Measurements from ENCODE around the gene MTFR2. TPM values are rescaled to one million over a fixed set of nuclear protein-coding genes. Genes with fewer than 3 reads are reported as not detected.

MTFR2 gene
- total RNA-seq, 2 experiments from 2014 or later = 19.2 to 22.1 TPM

DNA sequence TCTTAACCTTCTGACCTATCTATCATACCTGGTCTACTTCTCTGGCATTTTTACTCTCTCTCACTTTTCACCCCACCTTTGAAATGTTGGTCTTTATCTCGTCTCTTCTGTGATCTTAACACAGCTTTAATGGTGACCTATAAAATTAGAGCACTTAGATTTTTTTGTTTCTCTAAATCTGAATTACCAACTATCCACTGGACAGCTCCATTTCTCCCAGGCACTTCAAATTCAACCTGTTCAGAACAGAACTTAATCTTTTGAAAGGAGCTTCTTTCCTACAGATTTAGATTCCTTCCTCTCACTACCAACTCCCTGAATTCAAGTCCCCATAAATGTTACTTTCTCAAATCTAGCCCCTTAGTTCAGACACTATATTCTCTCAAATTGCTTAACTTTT is 15.0 kb upstream of the MTFR2 start:
- peaks cover 51% of the 10 kb centered on the region for H3K36me3 Mint-ChIP-seq (ENCODE audit: low read depth)

DNA sequence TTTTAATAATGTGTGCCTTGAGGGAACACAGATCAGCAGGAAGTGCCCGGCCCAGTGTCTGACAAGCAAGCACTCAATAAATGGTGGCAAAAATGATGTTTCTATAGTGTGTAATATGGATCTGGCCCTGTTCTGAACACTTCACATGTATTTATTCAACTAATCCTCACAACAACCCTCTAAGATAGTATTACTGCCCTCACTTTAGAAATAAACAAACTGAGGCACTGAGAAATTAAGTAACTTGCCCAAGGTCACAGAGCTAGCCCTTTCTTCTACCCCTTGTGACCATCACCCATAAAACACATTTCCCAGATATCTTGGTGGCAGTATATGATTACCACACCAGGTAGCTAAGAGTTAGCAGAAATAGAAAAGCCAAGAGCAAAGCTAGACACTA is 12.8 kb upstream of the MTFR2 start:
- Mint-ChIP-seq H3K27ac (no peak overlapping the region), H3K36me3 (ENCODE audit: low read depth) (peaks cover 51% of the 10 kb centered on the region), H3K9me3 (no peaks in the 10 kb centered on the region), H3K4me1 (ENCODE audit: low read depth) (peaks cover 34% of the 10 kb centered on the region), H3K4me3 (no peak overlapping the region), H3K27me3 (ENCODE audit: low read depth) (no peaks in the 10 kb centered on the region)
- intact Hi-C loops (cut with micrococcal nuclease) = no loop called here
- CTCF ChIA-PET = interaction anchor here (0.8 to 0.9 kb wide), 2 partner anchors 11 to 37 kb away, joined by 3 read pairs; no protein-coding TSS in a partner anchor
- DNase-seq = no peak

More for the DNA sequence above, 15.0 kb upstream of the MTFR2 start:
- H3K4me1 Mint-ChIP-seq (ENCODE audit: low read depth) = peaks cover 40% of the 10 kb centered on the region
- H3K4me3 Mint-ChIP-seq = no peak overlapping the region
- no peak for DNase-seq
- H3K27me3 Mint-ChIP-seq (ENCODE audit: low read depth) = no peaks in the 10 kb centered on the region
- CTCF ChIA-PET = no interaction called here
- no peaks in the 10 kb centered on the region for H3K9me3 Mint-ChIP-seq
- intact Hi-C loops (cut with micrococcal nuclease) = no loop called here
- H3K27ac Mint-ChIP-seq = peak overlapping the region; percentile 2

DNA sequence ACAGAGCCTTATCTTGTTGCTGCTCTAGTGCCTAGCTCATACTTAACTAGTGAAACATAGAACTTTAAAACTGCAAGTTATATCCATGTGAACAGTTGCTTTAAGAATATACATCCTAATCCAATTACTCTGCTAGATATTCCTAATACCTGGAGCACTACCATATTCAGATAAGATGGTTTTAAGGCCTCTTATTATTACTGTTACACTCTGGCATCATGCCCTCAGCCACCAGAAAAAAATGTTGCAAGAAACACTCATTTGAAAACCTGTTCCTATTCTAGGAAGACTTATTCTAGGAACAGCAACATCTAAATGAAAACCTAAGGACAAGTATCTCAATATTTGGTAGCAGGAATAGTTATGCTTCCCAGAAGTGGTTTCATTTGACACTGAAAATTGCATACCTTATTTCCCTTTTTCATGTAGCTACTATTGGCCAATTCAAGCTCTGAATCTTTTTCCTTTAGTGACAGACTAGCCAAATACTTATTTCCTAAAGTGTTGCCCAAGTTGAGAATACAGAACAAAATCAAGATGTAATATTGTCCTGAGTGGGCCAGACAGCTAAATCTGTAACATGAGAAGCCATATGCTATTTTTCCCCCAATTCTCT is 4.8 kb upstream of the MTFR2 start:
- CTCF ChIA-PET = no interaction called here
- intact Hi-C loops (cut with micrococcal nuclease) = no loop called here
- no peak overlapping the region for H3K4me3 Mint-ChIP-seq
- H3K27me3 Mint-ChIP-seq (ENCODE audit: low read depth) = no peaks in the 10 kb centered on the region
- DNase-seq = no peak
- H3K4me1 Mint-ChIP-seq (ENCODE audit: low read depth) = peaks cover 24% of the 10 kb centered on the region
- H3K9me3 Mint-ChIP-seq = no peaks in the 10 kb centered on the region
- peaks cover 12% of the 10 kb centered on the region for H3K36me3 Mint-ChIP-seq (ENCODE audit: low read depth)
- peak overlapping the region; percentile 39 for H3K27ac Mint-ChIP-seq

DNA sequence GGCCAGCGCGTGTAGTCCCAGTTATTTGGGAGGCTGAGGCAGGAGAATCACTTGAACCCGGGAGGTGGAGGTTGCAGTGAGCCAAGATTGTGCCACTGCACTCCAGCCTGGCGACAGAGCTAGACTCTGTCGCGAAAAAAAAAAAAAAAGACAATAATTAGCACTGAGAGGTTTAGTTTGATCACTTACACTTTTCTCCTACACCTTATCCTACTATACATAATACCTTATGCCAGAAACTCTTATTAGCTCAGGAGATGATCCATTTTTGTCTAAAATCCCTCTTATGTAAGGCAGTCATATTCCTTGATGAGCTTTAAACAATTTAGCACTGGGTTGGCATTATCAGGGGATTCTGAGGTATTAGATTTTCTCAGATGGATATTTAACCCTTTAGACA is 3.6 kb upstream of the MTFR2 start:
- CTCF ChIA-PET = interaction anchor here (0.6 to 1.6 kb wide), 3 partner anchors 27 to 538 kb away, joined by 3 read pairs; no protein-coding TSS in a partner anchor
- Mint-ChIP-seq H3K36me3 (ENCODE audit: low read depth) (peaks cover 16% of the 10 kb centered on the region), H3K27me3 (ENCODE audit: low read depth) (no peaks in the 10 kb centered on the region), H3K27ac (no peak overlapping the region), H3K9me3 (no peaks in the 10 kb centered on the region), H3K4me1 (ENCODE audit: low read depth) (peaks cover 33% of the 10 kb centered on the region), H3K4me3 (no peak overlapping the region)
- intact Hi-C loops (cut with micrococcal nuclease) = no loop called here
- no peak for DNase-seq

DNA sequence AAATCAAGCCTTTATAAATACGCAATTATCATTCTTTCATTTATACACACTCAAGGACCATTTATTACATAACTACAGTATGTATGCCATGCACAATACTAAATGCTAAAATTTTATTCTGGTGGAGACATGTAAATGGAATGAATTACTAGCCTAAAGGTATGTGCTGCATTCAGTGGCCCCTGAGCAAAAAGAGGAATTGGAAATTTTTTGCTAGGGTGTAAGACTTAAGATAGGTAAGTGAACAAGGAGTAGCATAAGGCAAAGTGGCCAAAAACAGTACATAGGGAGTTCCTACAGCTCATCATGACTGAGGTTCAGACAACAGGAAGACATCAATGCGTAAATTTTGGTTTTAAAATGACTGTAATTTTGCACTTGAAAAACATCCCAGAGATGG is 2.3 kb upstream of the MTFR2 start:
- no peak overlapping the region for H3K4me3 Mint-ChIP-seq
- no peak for DNase-seq
- peaks cover 25% of the 10 kb centered on the region for H3K36me3 Mint-ChIP-seq (ENCODE audit: low read depth)
- peak overlapping the region; percentile 10 for H3K27ac Mint-ChIP-seq
- no peaks in the 10 kb centered on the region for H3K9me3 Mint-ChIP-seq
- CTCF ChIA-PET = interaction anchor here (0.7 to 1.6 kb wide), 2 partner anchors 25 to 26 kb away, joined by 3 read pairs; no protein-coding TSS in a partner anchor
- H3K27me3 Mint-ChIP-seq (ENCODE audit: low read depth) = no peaks in the 10 kb centered on the region
- intact Hi-C loops (cut with micrococcal nuclease) = no loop called here
- H3K4me1 Mint-ChIP-seq (ENCODE audit: low read depth) = peaks cover 45% of the 10 kb centered on the region

DNA sequence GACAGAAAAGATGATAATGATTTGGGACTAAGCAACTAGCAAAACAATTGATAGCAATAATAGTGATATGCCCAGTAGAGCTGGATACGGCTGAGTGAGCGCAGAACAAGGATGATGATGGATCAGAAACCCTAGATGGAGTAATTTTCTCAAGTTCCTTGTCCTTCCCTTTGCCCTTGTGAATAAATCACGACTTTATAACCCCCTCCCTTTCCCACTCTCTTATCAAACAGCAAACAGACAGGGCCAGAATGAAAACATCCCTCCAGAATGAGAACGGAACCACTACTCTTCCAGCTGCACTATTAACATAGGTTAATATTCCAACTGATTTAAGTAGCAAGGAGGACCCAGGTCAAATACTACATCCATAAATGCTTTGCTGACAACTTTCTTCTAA is 1.3 kb upstream of the MTFR2 start:
- CTCF ChIA-PET = interaction anchor here (0.7 to 1.6 kb wide), 4 partner anchors 9 to 39 kb away, joined by 3 to 7 read pairs (median 5); partner anchors contain the start of gene BCLAF1
- Mint-ChIP-seq H3K27me3 (ENCODE audit: low read depth) (no peaks in the 10 kb centered on the region), H3K27ac (peak overlapping the region; percentile 74), H3K4me3 (peak overlapping the region; percentile 95), H3K9me3 (no peaks in the 10 kb centered on the region), H3K36me3 (ENCODE audit: low read depth) (peaks cover 34% of the 10 kb centered on the region), H3K4me1 (ENCODE audit: low read depth) (peaks cover 45% of the 10 kb centered on the region)
- DNase-seq = no peak
- intact Hi-C loops (cut with micrococcal nuclease) = no loop called here

DNA sequence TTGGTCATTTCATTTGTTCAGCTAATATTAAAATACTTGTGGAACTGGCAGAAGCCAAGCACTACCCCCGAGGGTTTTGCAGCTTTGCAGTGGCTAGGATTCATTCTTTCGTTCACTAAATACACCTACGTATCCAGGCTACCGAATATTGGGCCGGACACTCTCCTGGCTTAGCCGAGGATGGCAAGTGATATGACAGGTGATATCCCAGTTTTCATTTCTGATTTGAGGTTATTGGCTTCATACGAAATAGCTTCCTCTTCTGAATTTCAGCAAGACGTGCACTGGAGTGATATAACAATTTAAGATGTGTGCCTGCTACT is 536 bp upstream of the MTFR2 start:
- no peak for DNase-seq
- intact Hi-C loops (cut with micrococcal nuclease) = loop anchor here (1.0 kb wide), 4 partner anchors 35 to 753 kb away; partner anchors contain the start of genes AHI1 and BCLAF1
- CTCF ChIA-PET = interaction anchor here (0.6 to 1.8 kb wide), 6 partner anchors 32 to 797 kb away, joined by 3 to 7 read pairs (median 4); partner anchors contain the start of gene BCLAF1
- peaks cover 36% of the 10 kb centered on the region for H3K36me3 Mint-ChIP-seq (ENCODE audit: low read depth)
- H3K4me3 Mint-ChIP-seq = peak overlapping the region; percentile 95
- no peaks in the 10 kb centered on the region for H3K27me3 Mint-ChIP-seq (ENCODE audit: low read depth)
- H3K27ac Mint-ChIP-seq = peak overlapping the region; percentile 74
- H3K4me1 Mint-ChIP-seq (ENCODE audit: low read depth) = peaks cover 45% of the 10 kb centered on the region
- H3K9me3 Mint-ChIP-seq = no peaks in the 10 kb centered on the region

DNA sequence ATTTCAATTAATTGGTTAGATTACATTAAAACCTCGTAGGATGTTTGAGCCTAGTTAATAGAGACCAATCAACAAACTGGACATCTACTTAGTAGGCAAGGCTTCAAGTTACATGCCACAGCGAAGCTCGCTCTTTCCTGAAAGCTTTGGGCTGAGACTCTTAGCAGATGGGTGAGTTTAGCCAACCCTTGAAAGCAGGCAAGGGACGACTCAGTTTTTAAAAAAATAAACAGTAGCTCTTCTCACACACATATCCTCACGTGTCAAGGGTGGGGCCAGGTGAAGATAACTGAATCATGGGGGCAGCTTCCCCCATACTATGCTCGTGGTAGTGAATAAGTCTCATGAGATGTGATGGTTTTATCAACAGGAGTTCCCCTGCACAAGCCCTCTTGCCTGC is 775 bp downstream of the MTFR2 start:
- CTCF ChIA-PET = interaction anchor here (0.7 to 1.8 kb wide), 2 partner anchors 68 to 306 kb away, joined by 3 to 6 read pairs; no protein-coding TSS in a partner anchor
- intact Hi-C loops (cut with micrococcal nuclease) = loop anchor here (10.0 kb wide), 1 partner anchor 295 kb away; no protein-coding TSS in a partner anchor
- no peak for DNase-seq
- Mint-ChIP-seq H3K9me3 (no peaks in the 10 kb centered on the region), H3K27ac (peak overlapping the region; percentile 85), H3K36me3 (ENCODE audit: low read depth) (peaks cover 39% of the 10 kb centered on the region), H3K4me3 (peak overlapping the region; percentile 95), H3K27me3 (ENCODE audit: low read depth) (no peaks in the 10 kb centered on the region), H3K4me1 (ENCODE audit: low read depth) (peaks cover 45% of the 10 kb centered on the region)

DNA sequence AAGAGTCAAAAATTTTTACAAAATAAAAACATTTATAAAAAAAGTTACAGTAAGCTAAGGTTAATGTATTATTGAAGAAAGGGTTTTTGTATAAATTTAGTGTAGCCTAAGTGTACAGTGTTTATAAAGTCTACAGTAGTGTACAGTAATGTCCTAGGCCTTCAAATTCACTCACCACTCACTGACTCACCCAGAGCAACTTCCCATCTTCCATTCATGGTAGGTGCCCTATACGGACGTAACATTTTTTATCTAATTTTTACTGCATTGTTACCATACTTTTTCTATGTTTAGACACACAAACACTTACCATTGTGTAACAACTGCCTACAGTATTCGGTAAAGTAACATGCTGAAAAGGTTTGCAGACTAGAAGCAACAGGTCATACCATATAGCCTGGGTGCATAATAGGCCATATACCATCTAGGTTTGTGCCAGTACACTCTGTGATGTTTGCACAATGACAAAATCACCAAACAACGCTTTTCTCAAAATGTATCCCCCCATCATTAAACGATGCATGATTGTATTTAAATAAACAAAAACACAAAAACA is 6.0 kb downstream of the MTFR2 start:
- Mint-ChIP-seq H3K27ac (no peak overlapping the region), H3K4me1 (ENCODE audit: low read depth) (peaks cover 16% of the 10 kb centered on the region), H3K36me3 (ENCODE audit: low read depth) (peaks cover 60% of the 10 kb centered on the region), H3K4me3 (no peak overlapping the region), H3K27me3 (ENCODE audit: low read depth) (no peaks in the 10 kb centered on the region), H3K9me3 (no peaks in the 10 kb centered on the region)
- no peak for DNase-seq
- CTCF ChIA-PET = interaction anchor here (0.6 kb wide), 2 partner anchors 41 to 1824 kb away, joined by 3 to 6 read pairs; no protein-coding TSS in a partner anchor
- intact Hi-C loops (cut with micrococcal nuclease) = loop anchor here (10.0 kb wide), 1 partner anchor 301 kb away; no protein-coding TSS in a partner anchor

DNA sequence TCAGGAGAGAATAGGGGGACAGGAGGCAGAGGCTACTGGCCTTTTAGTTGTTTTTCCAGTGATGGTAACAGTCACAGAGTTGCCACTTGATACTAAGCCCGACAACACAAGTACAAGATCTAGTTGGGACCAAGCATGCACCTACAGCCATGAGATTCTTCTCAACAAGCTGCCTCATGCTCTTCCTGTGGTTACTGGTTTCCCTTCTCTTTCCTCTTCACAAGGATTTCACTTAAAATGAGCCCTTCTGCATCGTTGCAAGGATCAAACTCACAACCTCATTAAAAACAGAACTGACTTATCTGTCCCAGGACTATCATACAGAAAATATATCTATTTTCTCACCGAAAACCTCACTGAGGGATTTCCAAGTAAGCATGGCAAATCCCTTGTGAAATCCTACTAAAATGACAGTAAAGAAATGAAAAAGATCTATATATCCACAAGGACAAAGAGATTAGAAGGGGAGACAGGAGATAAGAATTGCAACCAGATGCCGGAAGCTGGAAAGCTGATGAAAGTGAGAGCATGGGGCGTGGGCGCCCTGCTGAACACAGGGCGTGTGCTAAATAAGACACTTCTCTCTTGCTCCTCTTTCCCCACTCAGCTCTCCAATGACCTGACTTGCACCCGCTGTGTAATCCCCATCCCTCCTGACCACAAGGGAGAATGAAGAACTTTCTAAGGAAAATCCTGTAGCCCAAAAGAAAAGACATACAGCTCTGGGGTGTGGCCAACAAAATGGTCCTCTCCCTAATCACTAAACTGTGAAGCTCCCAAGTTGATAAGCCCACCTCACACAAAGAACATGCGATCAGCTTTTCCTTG is 13.4 kb downstream of the MTFR2 start:
- Mint-ChIP-seq H3K9me3 (no peaks in the 10 kb centered on the region), H3K27ac (no peak overlapping the region), H3K36me3 (ENCODE audit: low read depth) (peaks cover 50% of the 10 kb centered on the region), H3K4me1 (ENCODE audit: low read depth) (peaks cover 10% of the 10 kb centered on the region), H3K27me3 (ENCODE audit: low read depth) (no peaks in the 10 kb centered on the region), H3K4me3 (no peak overlapping the region)
- DNase-seq = no peak
- intact Hi-C loops (cut with micrococcal nuclease) = no loop called here
- CTCF ChIA-PET = interaction anchor here (0.5 to 5.1 kb wide), 2 partner anchors 9 to 786 kb away, joined by 5 to 27 read pairs; no protein-coding TSS in a partner anchor

DNA sequence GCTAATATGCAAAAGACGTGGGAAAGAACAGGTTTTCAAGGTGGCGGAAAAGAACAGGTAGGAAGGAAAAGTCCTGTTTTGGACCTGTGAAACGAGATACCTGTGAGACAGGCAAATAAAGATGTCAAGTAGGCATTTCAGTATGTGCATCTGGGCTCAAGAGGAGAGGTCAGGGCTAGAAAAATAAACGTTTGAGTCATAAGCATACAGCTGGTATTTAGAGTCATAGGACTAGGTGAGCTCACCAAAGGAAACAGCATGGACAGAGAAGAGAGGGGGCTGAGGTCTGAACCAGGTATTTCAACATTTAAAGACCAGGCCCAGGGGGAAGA is 14.9 kb downstream of the MTFR2 start:
- Mint-ChIP-seq H3K4me3 (no peak overlapping the region), H3K4me1 (ENCODE audit: low read depth) (peaks cover 10% of the 10 kb centered on the region), H3K9me3 (no peaks in the 10 kb centered on the region), H3K27me3 (ENCODE audit: low read depth) (no peaks in the 10 kb centered on the region), H3K27ac (no peak overlapping the region), H3K36me3 (ENCODE audit: low read depth) (peaks cover 50% of the 10 kb centered on the region)
- intact Hi-C loops (cut with micrococcal nuclease) = no loop called here
- CTCF ChIA-PET = interaction anchor here (1.0 to 5.1 kb wide), 2 partner anchors 8 to 106 kb away, joined by 4 to 27 read pairs; no protein-coding TSS in a partner anchor
- DNase-seq = no peak

DNA sequence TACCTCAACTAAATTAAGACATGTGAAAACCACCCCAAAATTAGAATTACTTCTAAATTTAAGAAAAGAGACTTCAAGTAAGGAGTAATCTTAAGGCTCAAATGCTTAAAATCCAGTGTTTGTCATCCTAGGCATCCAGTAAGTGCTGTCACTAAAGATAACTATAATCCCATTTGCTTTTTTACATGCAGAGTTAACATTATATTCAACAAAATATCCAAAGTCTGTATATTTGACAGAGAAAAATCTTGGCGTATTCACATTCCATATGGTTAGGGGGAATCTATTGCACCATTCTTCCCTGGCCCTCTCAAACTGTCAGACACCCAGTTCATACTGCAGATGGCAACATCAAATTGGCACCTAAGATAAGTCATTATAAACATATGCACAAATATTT is 17.4 kb downstream of the MTFR2 start:
- no peak for DNase-seq
- Mint-ChIP-seq H3K27me3 (ENCODE audit: low read depth) (no peaks in the 10 kb centered on the region), H3K36me3 (ENCODE audit: low read depth) (peaks cover 38% of the 10 kb centered on the region), H3K9me3 (no peaks in the 10 kb centered on the region), H3K27ac (no peak overlapping the region), H3K4me3 (no peak overlapping the region), H3K4me1 (ENCODE audit: low read depth) (peaks cover 10% of the 10 kb centered on the region)
- CTCF ChIA-PET = interaction anchor here (1.1 kb wide), 1 partner anchor 85 kb away, joined by 3 read pairs; no protein-coding TSS in a partner anchor
- intact Hi-C loops (cut with micrococcal nuclease) = no loop called here

Data from activated naive CD4-positive, alpha-beta T cell treated with anti-CD3 and anti-CD28 coated beads for 36 hours (primary cell).